Tibial nerve (tissue), 4 donors: ENCODE results near the gene SYCP2.
"Not testable (repeated sequence)": the region's sequence is repeated elsewhere in the genome, so short reads cannot be mapped to it uniquely, and the experiment has no call there.

Source experiments
- CTCF ChIP-seq, 5 experiments: fragments of 200-600 bp in 3 of 5; fragments of 450-650 bp in 2 of 5; sonication (generic) in 3 of 5; IDR thresholded peaks; one replicate each; pipeline ENCODE4 v1.5.1; 2016 to 2019; ENCODE audit warnings: antibody characterized with exemption in 5 of 5, mild to moderate bottlenecking in 3 of 5, moderate library complexity in 2 of 5
- EP300 ChIP-seq, 2 donors: sonication (generic); formaldehyde crosslinking; IDR thresholded peaks; one replicate each; pipeline ENCODE4 v1.6.1; 2017; ENCODE audit warnings: antibody characterized with exemption in 2 of 2, mild to moderate bottlenecking in 1 of 2
- POLR2A ChIP-seq, 2 donors: fragments of 450-650 bp; IDR thresholded peaks; one replicate each; pipeline ENCODE4 v1.6.1; 2017; ENCODE audit warnings: antibody characterized with exemption in 2 of 2, mild to moderate bottlenecking in 2 of 2, moderate library complexity in 2 of 2

- TF ChIP-seq CTCF, EP300, POLR2A (IDR thresholded peaks at IDR 0.05): not testable (repeated sequence)
These were observed 76.5 kb downstream of the SYCP2 start for GRCh38 chr20:59856941-59857340.
